SK-N-SH (cell line): ENCODE data around the gene ZNF117. TPM values are rescaled to one million over a fixed set of nuclear protein-coding genes. Genes with fewer than 3 reads are reported as not detected.
"Not testable (repeated sequence)": the region's sequence is repeated elsewhere in the genome, so short reads cannot be mapped to it uniquely, and the experiment has no call there.

Source experiments
- CTCF ChIA-PET: fragments of 300-600, 350-600 bp; formaldehyde crosslinking; extraction: SDS; loops from one replicate; lab custom pipeline; 2021; lab: Yijun Ruan, JAX
- POLR2A ChIA-PET: fragments of 350-600 bp; sonication (Branson Sonifier 250); formaldehyde crosslinking; extraction: SDS; loops from one replicate; lab custom pipeline; 2020; ENCODE audit warnings: antibody characterized with exemption, inconsistent platforms; lab: Yijun Ruan, JAX
- DNase-seq: peaks from one replicate; pipeline ENCODE4 v3.0.0; 2012
- H2AFZ ChIP-seq: fragments of 200-600 bp; sonication (generic); 2 replicates; pipeline ENCODE4 v1.8.1; 2016; ENCODE audit warnings: antibody characterized with exemption, mild to moderate bottlenecking, low read depth
- H3F3A ChIP-seq: fragments of 200-600 bp; sonication (generic); replicated peaks from 2 replicates; pipeline ENCODE3; 2016; ENCODE audit warnings: antibody characterized with exemption, mild to moderate bottlenecking; ENCODE audit not compliant: insufficient read depth
- H3K27ac ChIP-seq, 2 experiments: fragments of 200-500 bp in 1 of 2; fragments of 200-600 bp in 1 of 2; sonication (Bioruptor generic) in 1 of 2; sonication (generic), shearing (Covaris generic) in 1 of 2; 2 replicates each; pipeline versions ENCODE4 v1.5.1 to v1.6.1; 2014 to 2016; ENCODE audit warnings: low read depth in 2 of 2, inconsistent platforms in 1 of 2, low read length in 1 of 2, mild to moderate bottlenecking in 1 of 2, mixed read lengths in 1 of 2
- H3K27me3 ChIP-seq: fragments of 200-600 bp; sonication (generic), shearing (Covaris generic); 2 replicates; pipeline ENCODE4 v1.6.1; 2016; ENCODE audit warnings: mixed run types; ENCODE audit not compliant: insufficient read depth
- H3K36me3 ChIP-seq, 2 experiments: fragments of 200-500 bp in 1 of 2; fragments of 200-600 bp in 1 of 2; sonication (Bioruptor generic) in 1 of 2; sonication (generic) in 1 of 2; replicated peaks in 1 of 2; 2 replicates each; pipeline versions ENCODE3 to v1.5.1; 2014 to 2016; ENCODE audit warnings: low read length in 1 of 2, mild to moderate bottlenecking in 1 of 2; ENCODE audit not compliant: insufficient read depth in 2 of 2, control insufficient read depth in 1 of 2
- H3K4me1 ChIP-seq, 2 experiments: fragments of 200-500 bp in 1 of 2; fragments of 200-600 bp in 1 of 2; sonication (Bioruptor generic) in 1 of 2; sonication (generic), shearing (Covaris generic) in 1 of 2; 2 replicates each; pipeline versions ENCODE4 v1.5.1 to v1.6.1; 2014 to 2016; ENCODE audit warnings: low read depth in 1 of 2, low read length in 1 of 2, mixed run types in 1 of 2; ENCODE audit not compliant: insufficient read depth in 2 of 2, control insufficient read depth in 1 of 2
- H3K4me2 ChIP-seq: fragments of 200-600 bp; sonication (generic), shearing (Covaris generic); 2 replicates; pipeline ENCODE4 v1.6.1; 2017; ENCODE audit warnings: mixed run types
- H3K4me3 ChIP-seq, 2 experiments: fragments of 200-500 bp in 1 of 2; fragments of 200-600 bp in 1 of 2; sonication (Bioruptor generic) in 1 of 2; sonication (generic), shearing (Covaris generic) in 1 of 2; 2 replicates each; pipeline versions ENCODE4 v1.5.1 to v1.8.1; 2014 to 2016; ENCODE audit warnings: low read depth in 2 of 2, inconsistent platforms in 1 of 2, low read length in 1 of 2, mild to moderate bottlenecking in 1 of 2, mixed read lengths in 1 of 2, moderate library complexity in 1 of 2
- H3K79me2 ChIP-seq: fragments of 200-600 bp; sonication (generic); 2 replicates; pipeline ENCODE4 v1.8.1; 2017; ENCODE audit warnings: mild to moderate bottlenecking; ENCODE audit not compliant: insufficient read depth
- H3K9ac ChIP-seq: fragments of 200-600 bp; sonication (generic); 2 replicates; pipeline ENCODE4 v1.6.1; 2017; ENCODE audit warnings: mixed run types
- H3K9me2 ChIP-seq: fragments of 200-600 bp; sonication (generic); 2 replicates; pipeline ENCODE4 v1.6.1; 2017; ENCODE audit warnings: mixed run types
- H3K9me3 ChIP-seq: fragments of 200-600 bp; sonication (generic); 2 replicates; pipeline ENCODE4 v1.6.1; 2017; ENCODE audit warnings: mixed run types, mild to moderate bottlenecking, moderate library complexity
- H4K20me1 ChIP-seq: fragments of 200-600 bp; sonication (generic); 2 replicates; pipeline ENCODE4 v1.6.1; 2017; ENCODE audit warnings: mild to moderate bottlenecking, mixed run types; ENCODE audit not compliant: insufficient read depth
- EZH2phosphoT487 ChIP-seq: fragments of 200-600 bp; sonication (generic); IDR thresholded peaks from 2 replicates; pipeline ENCODE4 v1.6.1; 2017; ENCODE audit warnings: low read depth, mixed run types, mild to moderate bottlenecking, antibody characterized with exemption, moderate library complexity, borderline replicate concordance
- FOSL2 ChIP-seq: IDR thresholded peaks from 2 replicates; pipeline ENCODE4 v1.4.0; 2012; ENCODE audit warnings: low read depth, mild to moderate bottlenecking, moderate library complexity, borderline replicate concordance
- JUND ChIP-seq: IDR thresholded peaks from 2 replicates; pipeline ENCODE4 v1.4.0; 2012
- MEF2A ChIP-seq: IDR thresholded peaks from 2 replicates; pipeline ENCODE4 v1.4.0; 2012; ENCODE audit warnings: low read depth, borderline replicate concordance
- NRF1 ChIP-seq: IDR thresholded peaks from 2 replicates; pipeline ENCODE4 v1.6.1; 2012; ENCODE audit warnings: low read depth, mild to moderate bottlenecking, low read length
- POLR2AphosphoS5 ChIP-seq: IDR thresholded peaks from 2 replicates; pipeline ENCODE4 v1.6.1; 2012; ENCODE audit warnings: low read depth, low read length
- RAD21 ChIP-seq: IDR thresholded peaks from 2 replicates; pipeline ENCODE4 v1.6.1; 2012; ENCODE audit warnings: mild to moderate bottlenecking, low read length
- SMC3 ChIP-seq: IDR thresholded peaks from 2 replicates; pipeline ENCODE4 v1.6.1; 2012; ENCODE audit warnings: low read depth, low read length, improper control_type of control experiment
- TAF1 ChIP-seq: IDR thresholded peaks from 2 replicates; pipeline ENCODE4 v1.6.1; 2012; ENCODE audit warnings: low read depth, mild to moderate bottlenecking, low read length, moderate library complexity, borderline replicate concordance
- TCF12 ChIP-seq: IDR thresholded peaks from 2 replicates; pipeline ENCODE4 v1.4.0; 2012
- WGBS: methylation state at CpG from one replicate; pipeline ENCODE4 v1.1.6; 2017; ENCODE audit warnings: low lambda C conversion rate; 5-methylcytosine and 5-hydroxymethylcytosine counted together
- polyA plus RNA-seq, 3 experiments: library from polyadenylated mRNA; depleted of rRNA; stranded (reverse); fragments of >200 nt; gene quantifications; 2 replicates each; pipeline ENCODE4 v1.2.3, GENCODE V29; 2012
- TF ChIP-seq, protein P1 (sequence below): fragments of 200-600 bp; sonication (generic); IDR thresholded peaks from 2 replicates; pipeline ENCODE4 v1.6.1; 2017; ENCODE audit warnings: antibody characterized with exemption, mild to moderate bottlenecking, moderate library complexity
- TF ChIP-seq, protein P2 (sequence below): fragments of 150-350 bp; IDR thresholded peaks from 2 replicates; pipeline ENCODE4 v1.6.1; 2016; ENCODE audit warnings: mild to moderate bottlenecking, low read depth, low read length
- TF ChIP-seq, protein P3 (sequence below): IDR thresholded peaks from 2 replicates; pipeline ENCODE4 v1.6.1; 2012; ENCODE audit warnings: mild to moderate bottlenecking, low read depth, low read length, moderate library complexity

ZNF117 gene
- polyA plus RNA-seq, 1 of the 3 experiments (the other 2 are of a cell fraction), result 3.8 TPM

- Histone ChIP-seq H3K9me2 (no peaks in the 10 kb centered on the region), H3F3A (no peaks in the 10 kb centered on the region), H3K9me3 (no peaks in the 10 kb centered on the region), H3K27ac (no peak overlapping the region), H3K79me2 (no peaks in the 10 kb centered on the region), H2AFZ (no peak overlapping the region), H3K4me3 (no peak overlapping the region; a peak in 1 of 4 replicates), H4K20me1 (no peaks in the 10 kb centered on the region), H3K4me1 (peaks cover 0 to 18% of the 10 kb centered on the region in 2 experiments; a peak in 2 of 4 replicates), H3K36me3 (no peaks in the 10 kb centered on the region), H3K9ac (no peak overlapping the region), H3K27me3 (peaks cover 18% of the 10 kb centered on the region), H3K4me2 (no peak overlapping the region)
- 0% methylated on average over 1 of the region's 1 CpG for WGBS
- peak; percentile 66 for DNase-seq
- CTCF ChIA-PET, result interaction anchor here (0.6 to 2.4 kb wide), 20 partner anchors 9 to 527 kb away, joined by 3 to 22 read pairs (median 4); no protein-coding TSS in a partner anchor
- no peak for TF ChIP-seq MEF2A
- no peak for TF ChIP-seq TCF12
- TF ChIP-seq SMC3, result peak; percentile 84
- no peak for TF ChIP-seq JUND
- TF ChIP-seq POLR2AphosphoS5, result no peak
- TF ChIP-seq EZH2phosphoT487, result no peak
- TF ChIP-seq, protein P1, sequence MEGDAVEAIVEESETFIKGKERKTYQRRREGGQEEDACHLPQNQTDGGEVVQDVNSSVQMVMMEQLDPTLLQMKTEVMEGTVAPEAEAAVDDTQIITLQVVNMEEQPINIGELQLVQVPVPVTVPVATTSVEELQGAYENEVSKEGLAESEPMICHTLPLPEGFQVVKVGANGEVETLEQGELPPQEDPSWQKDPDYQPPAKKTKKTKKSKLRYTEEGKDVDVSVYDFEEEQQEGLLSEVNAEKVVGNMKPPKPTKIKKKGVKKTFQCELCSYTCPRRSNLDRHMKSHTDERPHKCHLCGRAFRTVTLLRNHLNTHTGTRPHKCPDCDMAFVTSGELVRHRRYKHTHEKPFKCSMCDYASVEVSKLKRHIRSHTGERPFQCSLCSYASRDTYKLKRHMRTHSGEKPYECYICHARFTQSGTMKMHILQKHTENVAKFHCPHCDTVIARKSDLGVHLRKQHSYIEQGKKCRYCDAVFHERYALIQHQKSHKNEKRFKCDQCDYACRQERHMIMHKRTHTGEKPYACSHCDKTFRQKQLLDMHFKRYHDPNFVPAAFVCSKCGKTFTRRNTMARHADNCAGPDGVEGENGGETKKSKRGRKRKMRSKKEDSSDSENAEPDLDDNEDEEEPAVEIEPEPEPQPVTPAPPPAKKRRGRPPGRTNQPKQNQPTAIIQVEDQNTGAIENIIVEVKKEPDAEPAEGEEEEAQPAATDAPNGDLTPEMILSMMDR, result peak; percentile 96
- TF ChIP-seq, protein P2, sequence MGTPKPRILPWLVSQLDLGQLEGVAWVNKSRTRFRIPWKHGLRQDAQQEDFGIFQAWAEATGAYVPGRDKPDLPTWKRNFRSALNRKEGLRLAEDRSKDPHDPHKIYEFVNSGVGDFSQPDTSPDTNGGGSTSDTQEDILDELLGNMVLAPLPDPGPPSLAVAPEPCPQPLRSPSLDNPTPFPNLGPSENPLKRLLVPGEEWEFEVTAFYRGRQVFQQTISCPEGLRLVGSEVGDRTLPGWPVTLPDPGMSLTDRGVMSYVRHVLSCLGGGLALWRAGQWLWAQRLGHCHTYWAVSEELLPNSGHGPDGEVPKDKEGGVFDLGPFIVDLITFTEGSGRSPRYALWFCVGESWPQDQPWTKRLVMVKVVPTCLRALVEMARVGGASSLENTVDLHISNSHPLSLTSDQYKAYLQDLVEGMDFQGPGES, result no peak
- TF ChIP-seq FOSL2, result no peak
- 0 out of 2 replicates have a peak, but pooled peaks have one; percentile 16 for TF ChIP-seq NRF1
- no peak for TF ChIP-seq TAF1
- TF ChIP-seq, protein P3, sequence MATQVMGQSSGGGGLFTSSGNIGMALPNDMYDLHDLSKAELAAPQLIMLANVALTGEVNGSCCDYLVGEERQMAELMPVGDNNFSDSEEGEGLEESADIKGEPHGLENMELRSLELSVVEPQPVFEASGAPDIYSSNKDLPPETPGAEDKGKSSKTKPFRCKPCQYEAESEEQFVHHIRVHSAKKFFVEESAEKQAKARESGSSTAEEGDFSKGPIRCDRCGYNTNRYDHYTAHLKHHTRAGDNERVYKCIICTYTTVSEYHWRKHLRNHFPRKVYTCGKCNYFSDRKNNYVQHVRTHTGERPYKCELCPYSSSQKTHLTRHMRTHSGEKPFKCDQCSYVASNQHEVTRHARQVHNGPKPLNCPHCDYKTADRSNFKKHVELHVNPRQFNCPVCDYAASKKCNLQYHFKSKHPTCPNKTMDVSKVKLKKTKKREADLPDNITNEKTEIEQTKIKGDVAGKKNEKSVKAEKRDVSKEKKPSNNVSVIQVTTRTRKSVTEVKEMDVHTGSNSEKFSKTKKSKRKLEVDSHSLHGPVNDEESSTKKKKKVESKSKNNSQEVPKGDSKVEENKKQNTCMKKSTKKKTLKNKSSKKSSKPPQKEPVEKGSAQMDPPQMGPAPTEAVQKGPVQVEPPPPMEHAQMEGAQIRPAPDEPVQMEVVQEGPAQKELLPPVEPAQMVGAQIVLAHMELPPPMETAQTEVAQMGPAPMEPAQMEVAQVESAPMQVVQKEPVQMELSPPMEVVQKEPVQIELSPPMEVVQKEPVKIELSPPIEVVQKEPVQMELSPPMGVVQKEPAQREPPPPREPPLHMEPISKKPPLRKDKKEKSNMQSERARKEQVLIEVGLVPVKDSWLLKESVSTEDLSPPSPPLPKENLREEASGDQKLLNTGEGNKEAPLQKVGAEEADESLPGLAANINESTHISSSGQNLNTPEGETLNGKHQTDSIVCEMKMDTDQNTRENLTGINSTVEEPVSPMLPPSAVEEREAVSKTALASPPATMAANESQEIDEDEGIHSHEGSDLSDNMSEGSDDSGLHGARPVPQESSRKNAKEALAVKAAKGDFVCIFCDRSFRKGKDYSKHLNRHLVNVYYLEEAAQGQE, result no peak
- peak; percentile 95 for TF ChIP-seq RAD21
- POLR2A ChIA-PET, result no interaction called here
Measured at GRCh38 chr7:64951250-64951848, 39.5 kb downstream of the ZNF117 start.

DNA sequence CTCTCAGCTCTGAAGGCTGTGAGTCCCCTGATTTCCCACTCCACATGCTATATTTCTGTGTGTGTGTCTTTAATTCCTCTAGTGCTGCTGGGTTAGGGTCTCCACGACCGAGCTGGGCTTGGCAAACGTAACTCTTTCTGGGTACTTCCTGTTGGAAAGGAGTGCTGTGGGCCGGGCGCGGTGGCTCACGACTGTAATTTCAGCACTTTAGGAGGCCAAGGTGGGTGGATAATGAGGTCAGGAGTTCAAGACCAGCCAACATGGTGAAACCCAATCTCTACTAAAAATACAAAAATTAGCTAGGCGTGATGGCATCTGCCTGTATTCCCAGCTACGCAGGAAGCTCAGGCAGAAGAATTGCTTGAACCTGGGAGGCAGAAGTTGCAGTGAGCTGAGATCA is 40.2 kb downstream of the ZNF117 start:
- Histone ChIP-seq H3K27me3 (peaks cover 18% of the 10 kb centered on the region), H3K4me1 (peaks cover 0 to 18% of the 10 kb centered on the region in 2 experiments; a peak in 2 of 4 replicates)
- POLR2A ChIA-PET, H3F3A ChIP-seq, H3K4me2 ChIP-seq, DNase-seq, H3K9ac ChIP-seq, H3K27ac ChIP-seq, H2AFZ ChIP-seq, H3K9me3 ChIP-seq, H3K9me2 ChIP-seq, H3K79me2 ChIP-seq, H4K20me1 ChIP-seq, H3K36me3 ChIP-seq, H3K4me3 ChIP-seq: not testable (repeated sequence)
- WGBS, result 59% methylated on average over 9 of the region's 9 CpGs
- CTCF ChIA-PET, result interaction anchor here (0.7 to 2.4 kb wide), 18 partner anchors 8 to 528 kb away, joined by 3 to 22 read pairs (median 4); partner anchors contain the start of gene ERV3-1
